Glutamatergic neuron (in vitro differentiated cells): Measurements from ENCODE around the gene SH3BP5L. TPM values are rescaled to one million over a fixed set of nuclear protein-coding genes. Genes with fewer than 3 reads are reported as not detected.
"Not testable (repeated sequence)": the region's sequence is repeated elsewhere in the genome, so short reads cannot be mapped to it uniquely, and the experiment has no call there.

Experiments used
- DNase-seq: peaks from one replicate; pipeline ENCODE4 v3.0.0; 2022
- H3K27ac Mint-ChIP-seq: one replicate; pipeline ENCODE4 v1.8.0; 2020; ENCODE audit warnings: mild to moderate bottlenecking, mixed read lengths, inconsistent platforms; ENCODE audit not compliant: unreplicated experiment
- H3K27me3 Mint-ChIP-seq: one replicate; pipeline ENCODE4 v1.8.0; 2020; ENCODE audit warnings: mild to moderate bottlenecking, moderate library complexity, mixed read lengths, inconsistent platforms; ENCODE audit not compliant: unreplicated experiment
- H3K36me3 Mint-ChIP-seq: one replicate; pipeline ENCODE4 v1.8.0; 2020; ENCODE audit warnings: mild to moderate bottlenecking, mixed read lengths, inconsistent platforms; ENCODE audit not compliant: unreplicated experiment
- H3K4me1 Mint-ChIP-seq: one replicate; pipeline ENCODE4 v1.8.0; 2020; ENCODE audit warnings: mild to moderate bottlenecking, low read depth, mixed read lengths, inconsistent platforms; ENCODE audit not compliant: unreplicated experiment
- H3K4me3 Mint-ChIP-seq: one replicate; pipeline ENCODE4 v1.8.0; 2020; ENCODE audit warnings: mild to moderate bottlenecking, mixed read lengths, inconsistent platforms; ENCODE audit not compliant: unreplicated experiment
- H3K9me3 Mint-ChIP-seq: one replicate; pipeline ENCODE4 v1.8.0; 2020; ENCODE audit warnings: mild to moderate bottlenecking, moderate library complexity, mixed read lengths, inconsistent platforms; ENCODE audit not compliant: unreplicated experiment
- total RNA-seq: library from RNA; stranded (reverse); fragmentation: NEBNext Ultra II Directional; extraction: Animal tissue kit (Norgen Biotek cat#: 25700); gene quantifications from one replicate; pipeline ENCODE4 v1.2.1, GENCODE V29; 2021; ENCODE audit not compliant: unreplicated experiment
- TF ChIP-seq, protein P1 (sequence below): fragments of 200-600 bp; sonication (generic); IDR thresholded peaks from one replicate; pipeline ENCODE4 v1.5.0; 2021; ENCODE audit not compliant: partially characterized antibody, unreplicated experiment

Gene SH3BP5L
- total RNA-seq, 1 donor from 2014 or later, result 74.0 TPM

DNA sequence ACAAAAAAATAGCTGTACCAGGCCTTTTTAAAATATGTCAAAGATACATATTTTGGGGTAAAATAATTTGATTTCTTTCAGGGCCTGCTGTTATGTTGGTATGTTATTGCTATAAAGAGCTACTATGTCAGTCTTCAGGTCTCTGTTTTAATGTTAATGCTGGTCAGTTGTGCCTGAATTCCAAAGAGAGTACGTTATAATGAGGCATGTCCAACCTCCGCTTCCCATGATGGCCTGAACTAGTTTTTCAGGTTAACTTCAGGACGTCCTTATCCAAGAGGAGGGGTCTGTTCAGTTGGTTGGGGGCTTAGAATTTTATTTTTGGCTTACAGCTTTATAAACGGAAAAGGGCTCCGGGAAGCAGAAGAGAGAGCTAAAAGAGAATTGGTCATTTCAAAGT lies 35.3 kb downstream of the SH3BP5L start:
- Mint-ChIP-seq H3K4me3 (no peak overlapping the region), H3K4me1 (no peaks in the 10 kb centered on the region), H3K27ac (no peak overlapping the region), H3K27me3 (no peaks in the 10 kb centered on the region), H3K36me3 (no peaks in the 10 kb centered on the region), H3K9me3 (no peaks in the 10 kb centered on the region)
- TF ChIP-seq, protein P1, sequence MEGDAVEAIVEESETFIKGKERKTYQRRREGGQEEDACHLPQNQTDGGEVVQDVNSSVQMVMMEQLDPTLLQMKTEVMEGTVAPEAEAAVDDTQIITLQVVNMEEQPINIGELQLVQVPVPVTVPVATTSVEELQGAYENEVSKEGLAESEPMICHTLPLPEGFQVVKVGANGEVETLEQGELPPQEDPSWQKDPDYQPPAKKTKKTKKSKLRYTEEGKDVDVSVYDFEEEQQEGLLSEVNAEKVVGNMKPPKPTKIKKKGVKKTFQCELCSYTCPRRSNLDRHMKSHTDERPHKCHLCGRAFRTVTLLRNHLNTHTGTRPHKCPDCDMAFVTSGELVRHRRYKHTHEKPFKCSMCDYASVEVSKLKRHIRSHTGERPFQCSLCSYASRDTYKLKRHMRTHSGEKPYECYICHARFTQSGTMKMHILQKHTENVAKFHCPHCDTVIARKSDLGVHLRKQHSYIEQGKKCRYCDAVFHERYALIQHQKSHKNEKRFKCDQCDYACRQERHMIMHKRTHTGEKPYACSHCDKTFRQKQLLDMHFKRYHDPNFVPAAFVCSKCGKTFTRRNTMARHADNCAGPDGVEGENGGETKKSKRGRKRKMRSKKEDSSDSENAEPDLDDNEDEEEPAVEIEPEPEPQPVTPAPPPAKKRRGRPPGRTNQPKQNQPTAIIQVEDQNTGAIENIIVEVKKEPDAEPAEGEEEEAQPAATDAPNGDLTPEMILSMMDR, result no peak
- no peak for DNase-seq

DNA sequence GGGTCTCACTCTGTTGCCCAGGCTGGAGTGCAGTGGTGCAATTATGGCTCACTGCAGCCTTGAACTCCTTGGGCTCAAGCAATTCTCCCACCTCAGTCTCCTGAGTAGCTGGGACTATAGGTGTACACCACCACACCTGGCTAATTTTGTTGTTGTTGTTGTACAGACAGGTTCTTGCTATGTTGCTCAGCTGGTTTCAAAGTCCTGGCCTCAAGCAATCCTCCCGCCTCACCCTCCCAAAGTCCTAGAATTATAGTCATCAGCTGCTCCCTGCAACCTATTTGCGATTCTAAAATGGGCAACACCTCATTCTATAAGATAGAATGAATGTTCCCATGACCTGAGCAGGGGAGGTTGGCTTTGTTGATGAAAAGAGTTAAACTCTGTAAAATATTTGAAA lies 36.4 kb downstream of the SH3BP5L start:
- H3K36me3 Mint-ChIP-seq, H3K4me3 Mint-ChIP-seq: not testable (repeated sequence)

GRCh38 chr1:248788327-248788726 lies 37.4 kb downstream of the SH3BP5L start:
- Mint-ChIP-seq H3K4me1 (no peaks in the 10 kb centered on the region), H3K9me3 (no peaks in the 10 kb centered on the region), H3K27me3 (no peaks in the 10 kb centered on the region), H3K36me3 (no peaks in the 10 kb centered on the region), H3K4me3 (no peak overlapping the region), H3K27ac (no peak overlapping the region)
- DNase-seq, result no peak
- TF ChIP-seq, protein P1, result no peak

More for the DNA sequence above, 36.4 kb downstream of the SH3BP5L start:
- not testable (repeated sequence) for H3K9me3 Mint-ChIP-seq, DNase-seq, H3K27ac Mint-ChIP-seq, H3K4me1 Mint-ChIP-seq, H3K27me3 Mint-ChIP-seq

GRCh38 chr1:248787430-248787829 lies 38.3 kb downstream of the SH3BP5L start:
- H3K27ac Mint-ChIP-seq, result no peak overlapping the region
- H3K9me3 Mint-ChIP-seq, result no peaks in the 10 kb centered on the region
- H3K36me3 Mint-ChIP-seq, result peaks cover under 1% of the 10 kb centered on the region
- H3K27me3 Mint-ChIP-seq, result no peaks in the 10 kb centered on the region
- TF ChIP-seq, protein P1, result no peak
- H3K4me1 Mint-ChIP-seq, result no peaks in the 10 kb centered on the region
- no peak for DNase-seq
- H3K4me3 Mint-ChIP-seq, result no peak overlapping the region

DNA sequence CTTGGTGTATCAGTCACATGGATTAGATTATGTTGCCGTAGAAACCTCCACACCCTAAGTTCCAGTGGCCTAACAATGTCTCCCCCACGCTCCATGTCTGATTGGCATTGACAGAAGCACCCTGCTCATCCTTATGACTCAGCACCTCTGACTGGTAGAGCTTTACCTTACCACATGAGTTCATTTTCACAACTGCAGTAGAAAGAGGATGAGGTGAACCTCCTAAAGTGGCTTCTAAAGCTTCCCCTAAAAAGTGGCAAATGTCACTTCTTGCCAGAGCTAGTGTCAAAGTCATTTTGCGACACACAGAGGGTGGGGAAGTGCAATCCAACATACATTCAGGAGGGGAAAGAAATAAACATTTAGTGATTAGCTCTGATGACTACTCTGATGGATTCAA lies 39.6 kb downstream of the SH3BP5L start:
- Mint-ChIP-seq H3K36me3 (peaks cover 11% of the 10 kb centered on the region), H3K4me3 (no peak overlapping the region), H3K4me1 (no peaks in the 10 kb centered on the region), H3K27me3 (no peaks in the 10 kb centered on the region), H3K9me3 (peaks cover 3% of the 10 kb centered on the region), H3K27ac (no peak overlapping the region)
- no peak for DNase-seq
- TF ChIP-seq, protein P1, result no peak

GRCh38 chr1:248783367-248783766 lies 42.3 kb downstream of the SH3BP5L start:
- no peak overlapping the region for H3K4me3 Mint-ChIP-seq
- peaks cover 3% of the 10 kb centered on the region for H3K9me3 Mint-ChIP-seq
- no peak for DNase-seq
- TF ChIP-seq, protein P1, result no peak
- H3K36me3 Mint-ChIP-seq, result peaks cover 11% of the 10 kb centered on the region
- no peaks in the 10 kb centered on the region for H3K4me1 Mint-ChIP-seq
- H3K27ac Mint-ChIP-seq, result no peak overlapping the region
- no peaks in the 10 kb centered on the region for H3K27me3 Mint-ChIP-seq
